ELF-1 (cell line): ENCODE data around the gene SLC36A4.
A peak's percentile ranks its signal among the peaks of the same experiment; 100 is the strongest.
"Not testable (repeated sequence)": the region's sequence is repeated elsewhere in the genome, so short reads cannot be mapped to it uniquely, and the experiment has no call there.

ENCODE experiments used
- DNase-seq: peaks from one replicate; pipeline ENCODE4 v3.0.0-alpha.2; 2016; ENCODE audit warnings: low read depth, low spot score

Gene SLC36A4

GRCh38 chr11:93194673-93195291, 3.0 kb downstream of the SLC36A4 start:
- DNase-seq = no peak

GRCh38 chr11:93193731-93194130, 4.1 kb downstream of the SLC36A4 start:
- DNase-seq = no peak

- peak; percentile 92 for DNase-seq
Measured at GRCh38 chr11:93192163-93192562, 5.6 kb downstream of the SLC36A4 start.

GRCh38 chr11:93189462-93189861, 8.3 kb downstream of the SLC36A4 start:
- DNase-seq = no peak

- DNase-seq = no peak
Measured at GRCh38 chr11:93188726-93189125, 9.1 kb downstream of the SLC36A4 start.

- no peak for DNase-seq
Measured at GRCh38 chr11:93187290-93187689, 10.5 kb downstream of the SLC36A4 start.

GRCh38 chr11:93177891-93178290, 19.9 kb downstream of the SLC36A4 start:
- DNase-seq = not testable (repeated sequence)

- no peak for DNase-seq
Measured at GRCh38 chr11:93169950-93170561, 27.7 kb downstream of the SLC36A4 start.

GRCh38 chr11:93169143-93169542, 28.6 kb downstream of the SLC36A4 start:
- no peak for DNase-seq

GRCh38 chr11:93166862-93167261, 30.9 kb downstream of the SLC36A4 start:
- DNase-seq = no peak

GRCh38 chr11:93166194-93166593, 31.6 kb downstream of the SLC36A4 start:
- no peak for DNase-seq

GRCh38 chr11:93160808-93161207, 37.0 kb downstream of the SLC36A4 start:
- no peak for DNase-seq

- DNase-seq = no peak
Measured at GRCh38 chr11:93160156-93160555, 37.6 kb downstream of the SLC36A4 start.

GRCh38 chr11:93159721-93160120, 38.1 kb downstream of the SLC36A4 start:
- DNase-seq = no peak

- no peak for DNase-seq
Measured at GRCh38 chr11:93155738-93156137, 42.1 kb downstream of the SLC36A4 start.

GRCh38 chr11:93145390-93145915, 52.3 kb downstream of the SLC36A4 start:
- no peak for DNase-seq

- DNase-seq = no peak
Measured at GRCh38 chr11:93143800-93144199, 54.0 kb downstream of the SLC36A4 start.

GRCh38 chr11:93143186-93143585, 54.6 kb downstream of the SLC36A4 start:
- DNase-seq = no peak

- DNase-seq = no peak
Measured at GRCh38 chr11:93133488-93134109, 64.2 kb downstream of the SLC36A4 start.

- no peak for DNase-seq
Measured at GRCh38 chr11:93132836-93133235, 65.0 kb downstream of the SLC36A4 start.

GRCh38 chr11:93131709-93132108, 66.1 kb downstream of the SLC36A4 start:
- DNase-seq = peak; percentile 27

- no peak for DNase-seq
Measured at GRCh38 chr11:93128574-93128973, 69.2 kb downstream of the SLC36A4 start.

- DNase-seq = no peak
Measured at GRCh38 chr11:93123351-93123898, 74.4 kb downstream of the SLC36A4 start.
